CD4-positive, CD25-positive, alpha-beta regulatory T cell (primary cell): ENCODE measurements around the gene YPEL5. TPM values are rescaled to one million over a fixed set of nuclear protein-coding genes. Genes with fewer than 3 reads are reported as not detected.

ENCODE experiments used
- ATAC-seq, 2 donors: fragments of 150-1000 bp; cut with Tn5 transposase; one replicate each; pipeline ENCODE4 v1.10.0; 2021; ENCODE audit warnings: low read depth in 2 of 2, moderate number of reproducible peaks in 2 of 2, moderate library complexity in 1 of 2
- DNase-seq, 3 donors: peaks; one replicate each; pipeline versions ENCODE4 v3.0.0 to v3.0.0-alpha.2; 2012 to 2022; ENCODE audit warnings: mixed read lengths in 1 of 3
- H3K27ac ChIP-seq: one replicate; pipeline ENCODE4 v1.7.0; 2013; ENCODE audit warnings: mild to moderate bottlenecking, low read length; ENCODE audit not compliant: insufficient read depth, poor library complexity, severe bottlenecking
- H3K27me3 ChIP-seq: one replicate; pipeline ENCODE4 v1.7.0; 2013; ENCODE audit warnings: low read length; ENCODE audit not compliant: control insufficient read depth, insufficient read depth
- H3K36me3 ChIP-seq: one replicate; pipeline ENCODE4 v1.7.0; 2013; ENCODE audit warnings: mild to moderate bottlenecking, low read length, moderate library complexity; ENCODE audit not compliant: control insufficient read depth, insufficient read depth
- H3K4me1 ChIP-seq: 2 replicates; pipeline ENCODE4 v1.7.0; 2013; ENCODE audit warnings: mild to moderate bottlenecking, low read length; ENCODE audit not compliant: insufficient read depth, control insufficient read depth, poor library complexity, severe bottlenecking
- H3K4me3 ChIP-seq: one replicate; pipeline ENCODE4 v1.7.0; 2013; ENCODE audit warnings: low read depth, mild to moderate bottlenecking, low read length, moderate library complexity
- H3K9me3 ChIP-seq, 2 experiments: 1 replicate in 1 of 2; 2 replicates in 1 of 2; pipeline ENCODE4 v1.7.0; 2013; ENCODE audit warnings: low read length in 2 of 2, mild to moderate bottlenecking in 1 of 2, moderate library complexity in 1 of 2; ENCODE audit not compliant: control insufficient read depth in 2 of 2
- H3K27ac Mint-ChIP-seq, 3 donors: one replicate each; pipeline ENCODE4 v1.8.0; 2020 to 2022; ENCODE audit warnings: mild to moderate bottlenecking in 3 of 3, mixed read lengths in 3 of 3, moderate library complexity in 2 of 3
- H3K27me3 Mint-ChIP-seq: one replicate; pipeline ENCODE4 v1.8.0; 2022; ENCODE audit warnings: mild to moderate bottlenecking, mixed read lengths
- H3K36me3 Mint-ChIP-seq: one replicate; pipeline ENCODE4 v1.8.0; 2020; ENCODE audit warnings: mixed read lengths
- H3K4me1 Mint-ChIP-seq, 4 donors: one replicate each; pipeline ENCODE4 v1.8.0; 2020 to 2022; ENCODE audit warnings: mixed read lengths in 4 of 4, mild to moderate bottlenecking in 1 of 4
- H3K4me3 Mint-ChIP-seq, 4 donors: one replicate each; pipeline ENCODE4 v1.8.0; 2020 to 2022; ENCODE audit warnings: mild to moderate bottlenecking in 4 of 4, mixed read lengths in 4 of 4, moderate library complexity in 3 of 4
- H3K9me3 Mint-ChIP-seq, 7 donors: one replicate each; pipeline ENCODE4 v1.8.0; 2020 to 2022; ENCODE audit warnings: mixed read lengths in 7 of 7, mild to moderate bottlenecking in 3 of 7, moderate library complexity in 2 of 7
- polyA plus RNA-seq, 4 donors: library from polyadenylated mRNA; unstranded; fragments of 300-500 nt; fragmentation: Illumina TruSeq; gene quantifications; one replicate each; pipeline ENCODE4 v1.2.3, GENCODE V29; 2021
- total RNA-seq: library from RNA; stranded (reverse); gene quantifications from one replicate; pipeline ENCODE4 v1.2.3, GENCODE V29; 2022

Gene YPEL5
- total and polyA plus RNA-seq, 5 donors from 2014 or later = 158 to 616 (median 176) TPM

- H3K9me3 ChIP-seq = no peaks in the 10 kb centered on the region
- Mint-ChIP-seq H3K9me3 (peaks cover 0 to 1% (median 0%) of the 10 kb centered on the region in 7 donors), H3K4me1 (peaks cover 31 to 77% (median 62%) of the 10 kb centered on the region in 4 donors), H3K27me3 (peaks cover 7% of the 10 kb centered on the region), H3K36me3 (peaks cover 29% of the 10 kb centered on the region), H3K27ac (peak overlapping the region in 2 of 3 donors; percentile 57 to 81), H3K4me3 (peak overlapping the region; percentile 84 to 94 (median 89))
- peaks cover 40% of the 10 kb centered on the region for H3K4me1 ChIP-seq
- H3K36me3 ChIP-seq = peaks cover 36% of the 10 kb centered on the region
- H3K4me3 ChIP-seq = peak overlapping the region; percentile 97
- peak overlapping the region; percentile 99 for H3K27ac ChIP-seq
- ATAC-seq (no peak), DNase-seq (peak in 1 of 3 donors; percentile 16)
- H3K27me3 ChIP-seq = no peaks in the 10 kb centered on the region
Observed at GRCh38 chr2:30148850-30149249, 2.0 kb downstream of the YPEL5 start.

- Mint-ChIP-seq H3K27me3 (peaks cover 7% of the 10 kb centered on the region), H3K9me3 (peaks cover 0 to 1% (median 0%) of the 10 kb centered on the region in 7 donors), H3K36me3 (peaks cover 33% of the 10 kb centered on the region), H3K27ac (peak overlapping the region in 2 of 3 donors; percentile 36 to 57), H3K4me1 (peaks cover 31 to 78% (median 64%) of the 10 kb centered on the region in 4 donors), H3K4me3 (peak overlapping the region; percentile 64 to 84 (median 71))
- no peak for ATAC-seq
- Histone ChIP-seq H3K36me3 (peaks cover 42% of the 10 kb centered on the region), H3K9me3 (no peaks in the 10 kb centered on the region), H3K4me1 (peaks cover 40% of the 10 kb centered on the region), H3K27ac (no peak overlapping the region), H3K4me3 (peak overlapping the region; percentile 97), H3K27me3 (no peaks in the 10 kb centered on the region)
- no peak for DNase-seq
Observed at GRCh38 chr2:30149513-30149912, 2.7 kb downstream of the YPEL5 start.

GRCh38 chr2:30149976-30150375 is 3.2 kb downstream of the YPEL5 start:
- Histone ChIP-seq H3K4me3 (peak overlapping the region; percentile 97), H3K4me1 (peaks cover 40% of the 10 kb centered on the region), H3K27me3 (no peaks in the 10 kb centered on the region), H3K9me3 (no peaks in the 10 kb centered on the region), H3K27ac (no peak overlapping the region), H3K36me3 (peaks cover 45% of the 10 kb centered on the region)
- peaks cover 33% of the 10 kb centered on the region for H3K36me3 Mint-ChIP-seq
- peak overlapping the region; percentile 64 to 84 (median 71) for H3K4me3 Mint-ChIP-seq
- H3K9me3 Mint-ChIP-seq = peaks cover 0 to 1% (median 0%) of the 10 kb centered on the region in 7 donors
- peaks cover 7% of the 10 kb centered on the region for H3K27me3 Mint-ChIP-seq
- no peak for ATAC-seq
- H3K27ac Mint-ChIP-seq = no peak overlapping the region
- DNase-seq = peak in 1 of 3 donors; percentile 23
- peaks cover 31 to 75% (median 62%) of the 10 kb centered on the region in 4 donors for H3K4me1 Mint-ChIP-seq

- H3K9me3 ChIP-seq = no peaks in the 10 kb centered on the region
- peaks cover 38 to 78% (median 62%) of the 10 kb centered on the region in 4 donors for H3K4me1 Mint-ChIP-seq
- H3K4me1 ChIP-seq = peaks cover 39% of the 10 kb centered on the region
- DNase-seq (peak in 1 of 3 donors; percentile 17), ATAC-seq (no peak)
- H3K27me3 Mint-ChIP-seq = peaks cover 7% of the 10 kb centered on the region
- H3K36me3 Mint-ChIP-seq = peaks cover 36% of the 10 kb centered on the region
- H3K4me3 Mint-ChIP-seq = peak overlapping the region; percentile 1 to 76 (median 68)
- peak overlapping the region; percentile 97 for H3K4me3 ChIP-seq
- peaks cover 0 to 1% (median 0%) of the 10 kb centered on the region in 7 donors for H3K9me3 Mint-ChIP-seq
- H3K27me3 ChIP-seq = no peaks in the 10 kb centered on the region
- no peak overlapping the region for H3K27ac ChIP-seq
- peak overlapping the region in 1 of 3 donors; percentile 68 for H3K27ac Mint-ChIP-seq
- H3K36me3 ChIP-seq = peaks cover 48% of the 10 kb centered on the region
Observed at GRCh38 chr2:30150786-30151185, 4.0 kb downstream of the YPEL5 start.

GRCh38 chr2:30152385-30152784 is 5.6 kb downstream of the YPEL5 start:
- H3K36me3 ChIP-seq = peaks cover 62% of the 10 kb centered on the region
- Mint-ChIP-seq H3K4me3 (no peak overlapping the region), H3K36me3 (peaks cover 50% of the 10 kb centered on the region), H3K4me1 (peaks cover 48 to 84% (median 69%) of the 10 kb centered on the region in 4 donors), H3K27ac (peak overlapping the region in 1 of 3 donors; percentile 11), H3K27me3 (no peaks in the 10 kb centered on the region), H3K9me3 (no peaks in the 10 kb centered on the region)
- no peak overlapping the region for H3K27ac ChIP-seq
- H3K4me1 ChIP-seq = peaks cover 36% of the 10 kb centered on the region
- no peaks in the 10 kb centered on the region for H3K9me3 ChIP-seq
- peak overlapping the region; percentile 21 for H3K4me3 ChIP-seq
- peak in 1 of 3 donors; percentile 0 for DNase-seq
- no peaks in the 10 kb centered on the region for H3K27me3 ChIP-seq
- no peak for ATAC-seq

GRCh38 chr2:30155202-30155601 is 8.4 kb downstream of the YPEL5 start:
- H3K4me3 Mint-ChIP-seq = no peak overlapping the region
- no peak overlapping the region for H3K27ac Mint-ChIP-seq
- Histone ChIP-seq H3K4me1 (peaks cover 10% of the 10 kb centered on the region), H3K27ac (no peak overlapping the region), H3K9me3 (no peaks in the 10 kb centered on the region), H3K4me3 (no peak overlapping the region), H3K27me3 (no peaks in the 10 kb centered on the region), H3K36me3 (peaks cover 78% of the 10 kb centered on the region)
- H3K27me3 Mint-ChIP-seq = no peaks in the 10 kb centered on the region
- peaks cover 31 to 72% (median 59%) of the 10 kb centered on the region in 4 donors for H3K4me1 Mint-ChIP-seq
- no peak for ATAC-seq
- no peak for DNase-seq
- H3K9me3 Mint-ChIP-seq = no peaks in the 10 kb centered on the region
- H3K36me3 Mint-ChIP-seq = peaks cover 65% of the 10 kb centered on the region

- Mint-ChIP-seq H3K36me3 (peaks cover 65% of the 10 kb centered on the region), H3K9me3 (no peaks in the 10 kb centered on the region), H3K4me3 (peak overlapping the region in 1 of 4 donors; percentile 26), H3K4me1 (peaks cover 25 to 63% (median 52%) of the 10 kb centered on the region in 4 donors), H3K27me3 (no peaks in the 10 kb centered on the region), H3K27ac (no peak overlapping the region)
- Histone ChIP-seq H3K27me3 (no peaks in the 10 kb centered on the region), H3K27ac (no peak overlapping the region), H3K4me3 (no peak overlapping the region), H3K9me3 (no peaks in the 10 kb centered on the region), H3K4me1 (peaks cover 4% of the 10 kb centered on the region), H3K36me3 (peaks cover 81% of the 10 kb centered on the region)
- ATAC-seq (peak in 1 of 2 donors; percentile 21), DNase-seq (peak in 1 of 3 donors; percentile 11)
Observed at GRCh38 chr2:30155889-30156658, 9.3 kb downstream of the YPEL5 start.
